HS-27A (cell line): ENCODE measurements around the gene TTBK1.

ENCODE experiments used
- DNase-seq: peaks from one replicate; pipeline ENCODE4 v3.0.0-alpha.2; 2012; ENCODE audit warnings: low read depth, missing footprints

TTBK1 gene

GRCh38 chr6:43223175-43223574 is 20.1 kb upstream of the TTBK1 start:
- no peak for DNase-seq

- DNase-seq = no peak
These were observed 17.0 kb upstream of the TTBK1 start for GRCh38 chr6:43226192-43226851.

GRCh38 chr6:43228951-43229802 is 14.1 kb upstream of the TTBK1 start, which contains the start of gene DNPH1:
Gene DNPH1, minus strand, starts transcription at chr6:43229481. Its CDS starts 25 bp downstream, at chr6:43229456.
- no peak for DNase-seq

- DNase-seq = no peak
These were observed 13.3 kb upstream of the TTBK1 start for GRCh38 chr6:43229803-43230620.

- DNase-seq = no peak
These were observed 12.2 kb upstream of the TTBK1 start for GRCh38 chr6:43231053-43231452.

GRCh38 chr6:43231735-43232450 is 11.4 kb upstream of the TTBK1 start:
- DNase-seq = no peak

GRCh38 chr6:43235841-43236240 is 7.4 kb upstream of the TTBK1 start:
- DNase-seq = no peak

GRCh38 chr6:43239054-43239453 is 4.2 kb upstream of the TTBK1 start:
- no peak for DNase-seq

GRCh38 chr6:43240950-43241349 is 2.3 kb upstream of the TTBK1 start:
- DNase-seq = no peak

- DNase-seq = no peak
These were observed 1.8 kb upstream of the TTBK1 start for GRCh38 chr6:43241446-43241845.

- no peak for DNase-seq
These were observed 512 bp downstream of the TTBK1 start for GRCh38 chr6:43243664-43244321.

- DNase-seq = no peak
These were observed 3.2 kb downstream of the TTBK1 start for GRCh38 chr6:43246301-43247113.

- DNase-seq = no peak
These were observed 4.1 kb downstream of the TTBK1 start for GRCh38 chr6:43247114-43247999.

- DNase-seq = no peak
These were observed 4.8 kb downstream of the TTBK1 start for GRCh38 chr6:43248101-43248500.

GRCh38 chr6:43248791-43249190 is 5.5 kb downstream of the TTBK1 start:
- DNase-seq = no peak

- DNase-seq = no peak
These were observed 7.7 kb downstream of the TTBK1 start for GRCh38 chr6:43250992-43251373.

- DNase-seq = no peak
These were observed 10.1 kb downstream of the TTBK1 start for GRCh38 chr6:43253401-43253800.

- DNase-seq = no peak
These were observed 11.0 kb downstream of the TTBK1 start for GRCh38 chr6:43254138-43254817.

- DNase-seq = no peak
These were observed 11.6 kb downstream of the TTBK1 start for GRCh38 chr6:43254846-43255245.
